SU-DHL-6 (cell line): ENCODE results near the gene ADAD2.

Experiments used
- CTCF ChIP-seq: fragments of 200-600 bp; sonication (generic); IDR thresholded peaks from one replicate; pipeline ENCODE4 v1.5.1; 2017; ENCODE audit warnings: antibody characterized with exemption, mild to moderate bottlenecking, low read length, moderate library complexity; ENCODE audit not compliant: insufficient read depth, poor library complexity, severe bottlenecking
- EZH2phosphoT487 ChIP-seq: fragments of 200-600 bp; sonication (generic), shearing (Covaris generic); conservative IDR thresholded peaks from 2 replicates; pipeline ENCODE4 v1.6.1; 2018; ENCODE audit warnings: mild to moderate bottlenecking, antibody characterized with exemption, low read length, moderate library complexity, mixed read lengths

- TF ChIP-seq CTCF (peak; percentile 33), EZH2phosphoT487 (no peak)
Measured at GRCh38 chr16:84144209-84144858, 46.6 kb upstream of the ADAD2 start.
